Measurements from ENCODE around the gene RETREG3.
"Not testable (repeated sequence)": the region's sequence is repeated elsewhere in the genome, so short reads cannot be mapped to it uniquely, and the experiment has no call there.

Gene RETREG3

DNA sequence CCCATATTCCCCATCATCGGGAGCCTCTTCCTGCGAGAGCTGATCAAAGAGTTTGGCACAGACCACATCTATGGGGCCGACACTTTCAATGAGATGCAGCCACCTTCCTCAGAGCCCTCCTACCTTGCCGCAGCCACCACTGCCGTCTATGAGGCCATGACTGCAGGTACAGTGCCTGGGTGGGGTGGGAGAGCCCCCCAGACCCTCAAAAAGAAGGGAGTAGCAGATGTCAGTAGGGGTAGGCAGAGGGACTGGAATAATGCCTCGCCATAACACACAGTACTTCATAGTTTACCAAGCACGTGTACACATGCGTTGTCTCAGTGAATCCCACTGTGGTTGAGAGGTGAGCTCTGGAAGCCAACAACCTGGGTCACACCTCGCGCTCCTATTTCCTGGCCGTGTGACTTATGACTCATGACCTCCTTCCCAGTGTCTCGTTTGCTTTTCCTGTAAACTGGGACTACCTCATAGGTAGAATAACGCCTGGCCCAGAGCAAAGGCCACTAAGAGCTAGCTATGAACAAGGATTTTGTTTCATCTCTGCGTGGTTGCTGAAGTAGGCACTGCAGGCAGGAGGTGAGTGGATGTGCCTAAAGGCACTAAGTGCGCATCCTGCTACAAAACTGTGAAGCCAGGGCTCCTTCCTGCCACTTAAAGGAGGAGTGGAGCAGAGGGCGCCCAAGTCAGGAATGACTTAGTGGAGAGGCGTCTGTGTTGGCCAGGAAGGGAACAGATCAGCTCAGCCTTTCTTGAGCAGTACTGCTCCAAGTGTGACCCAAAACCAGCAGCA, 67.9 kb downstream of the RETREG3 start:
- no peak overlapping the region for H3K4me3 ChIP-seq (ENCODE audit: low read depth, low read length)
- TF ChIP-seq CTCF (conservative IDR thresholded peaks at IDR 0.05; ENCODE audit: low read depth, low read length), result no peak
- no peak for DNase-seq (ENCODE audit: low read depth)

DNA sequence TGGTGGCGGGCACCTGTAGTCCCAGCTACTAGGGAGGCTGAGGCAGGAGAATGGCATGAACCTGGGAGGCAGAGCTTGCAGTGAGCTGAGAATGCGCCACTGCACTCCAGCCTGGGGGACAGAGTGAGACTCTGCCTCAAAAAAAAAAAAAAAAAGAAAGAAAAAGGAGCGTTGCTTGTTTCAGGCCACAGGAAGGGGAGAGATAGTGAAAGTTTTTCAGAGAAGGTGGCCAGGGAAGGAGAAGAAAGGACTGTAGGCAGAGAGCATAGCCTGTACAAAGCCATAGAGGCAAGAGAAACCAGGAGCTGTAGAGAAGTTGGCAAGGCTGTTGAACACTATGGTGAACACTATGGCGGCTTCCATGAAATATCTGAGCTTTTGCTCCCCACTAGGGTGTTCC, 68.6 kb downstream of the RETREG3 start:
- not testable (repeated sequence) for H3K4me3 ChIP-seq (ENCODE audit: low read depth, low read length); DNase-seq (ENCODE audit: low read depth)

GRCh38 chr17:42538482-42538881, 70.7 kb downstream of the RETREG3 start:
- no peak for TF ChIP-seq CTCF (conservative IDR thresholded peaks at IDR 0.05; ENCODE audit: low read depth, low read length)
- DNase-seq (ENCODE audit: low read depth), result no peak
- no peak overlapping the region for H3K4me3 ChIP-seq (ENCODE audit: low read depth, low read length)

DNA sequence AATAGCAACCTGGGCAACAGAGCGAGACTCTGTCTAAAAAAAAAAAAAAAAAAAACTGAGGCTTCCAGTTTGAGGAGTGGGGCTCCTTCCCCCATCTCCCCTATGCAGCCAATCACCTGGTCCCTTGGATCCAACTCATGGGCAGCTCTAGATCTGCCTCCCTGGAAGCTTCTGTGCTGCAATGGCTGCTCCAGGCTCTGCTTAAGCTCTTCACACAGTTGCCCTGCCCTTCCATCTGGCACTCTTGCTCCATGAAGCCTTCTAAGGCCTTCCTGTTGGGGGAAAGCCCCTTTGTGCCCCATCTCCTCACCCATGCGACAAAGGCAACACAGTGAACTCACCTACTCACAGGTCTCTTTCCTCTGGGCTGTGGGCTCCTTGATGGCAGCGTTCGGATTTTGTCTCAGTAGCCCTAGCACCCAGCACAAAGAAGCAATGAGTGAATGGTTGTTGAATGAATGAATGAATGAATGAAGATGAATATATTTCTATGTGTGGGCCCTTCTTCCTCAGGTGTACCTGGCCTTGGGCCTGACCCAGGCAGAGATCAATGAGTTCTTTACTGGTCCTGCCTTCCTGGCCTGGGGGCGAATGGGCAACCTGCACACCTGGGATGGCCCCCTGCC, 71.2 kb downstream of the RETREG3 start:
- no peak for DNase-seq (ENCODE audit: low read depth)
- H3K4me3 ChIP-seq (ENCODE audit: low read depth, low read length), result no peak overlapping the region
- TF ChIP-seq CTCF (conservative IDR thresholded peaks at IDR 0.05; ENCODE audit: low read depth, low read length), result no peak

GRCh38 chr17:42537156-42537805, 71.9 kb downstream of the RETREG3 start:
- H3K4me3 ChIP-seq (ENCODE audit: low read depth, low read length), result peak overlapping the region; percentile 76
- no peak for TF ChIP-seq CTCF (conservative IDR thresholded peaks at IDR 0.05; ENCODE audit: low read depth, low read length)
- DNase-seq (ENCODE audit: low read depth), result no peak

DNA sequence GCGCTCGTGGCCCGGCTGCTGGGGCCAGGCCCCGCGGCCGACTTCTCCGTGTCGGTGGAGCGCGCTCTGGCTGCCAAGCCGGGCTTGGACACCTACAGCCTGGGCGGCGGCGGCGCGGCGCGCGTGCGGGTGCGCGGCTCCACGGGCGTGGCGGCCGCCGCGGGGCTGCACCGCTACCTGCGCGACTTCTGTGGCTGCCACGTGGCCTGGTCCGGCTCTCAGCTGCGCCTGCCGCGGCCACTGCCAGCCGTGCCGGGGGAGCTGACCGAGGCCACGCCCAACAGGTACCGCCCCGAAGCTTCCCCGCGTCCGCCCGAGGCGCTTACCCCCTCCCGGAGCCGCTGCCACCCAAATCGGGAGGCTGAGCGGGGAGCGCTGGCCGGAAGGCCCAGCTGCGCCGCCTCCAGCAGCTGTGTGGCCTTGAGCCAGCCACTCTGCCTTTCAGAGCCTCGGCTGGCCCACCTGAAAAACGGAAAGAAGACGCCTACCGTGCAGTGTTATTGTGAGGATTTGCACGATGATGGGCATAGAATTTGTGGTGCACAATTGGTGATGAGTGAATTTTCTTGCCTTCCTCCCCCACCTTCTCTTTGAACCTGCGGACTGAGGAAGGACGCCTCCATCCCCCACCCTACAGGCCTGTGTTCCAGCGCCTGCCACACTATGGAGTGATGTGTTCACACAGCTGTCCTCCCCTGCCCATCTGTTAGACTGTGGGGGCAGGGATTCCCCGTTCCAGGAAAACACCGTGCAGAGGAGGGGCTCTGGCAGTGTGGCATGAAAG, 72.6 kb downstream of the RETREG3 start:
- DNase-seq (ENCODE audit: low read depth), result peak; percentile 79
- H3K4me3 ChIP-seq (ENCODE audit: low read depth, low read length), result peak overlapping the region; percentile 76
- no peak for TF ChIP-seq CTCF (conservative IDR thresholded peaks at IDR 0.05; ENCODE audit: low read depth, low read length)

DNA sequence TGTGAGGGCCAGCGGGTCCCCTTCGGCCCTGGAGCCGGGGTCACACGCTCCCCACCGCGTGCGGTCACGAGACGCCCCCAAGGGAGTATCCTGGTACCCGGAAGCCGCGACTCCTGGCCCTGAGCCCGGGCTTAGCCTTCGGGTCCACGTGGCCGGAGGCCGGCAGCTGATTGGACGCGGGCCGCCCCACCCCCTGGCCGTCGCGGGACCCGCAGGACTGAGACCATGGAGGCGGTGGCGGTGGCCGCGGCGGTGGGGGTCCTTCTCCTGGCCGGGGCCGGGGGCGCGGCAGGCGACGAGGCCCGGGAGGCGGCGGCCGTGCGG, 73.2 kb downstream of the RETREG3 start, which contains the start of gene NAGLU:
TSS of gene NAGLU (plus strand) at position 194 of the 324 bp plus-strand sequence. CDS start at position 226, 32 bp downstream.
- H3K4me3 ChIP-seq (ENCODE audit: low read depth, low read length), result peak within 1 kb of the TSS; percentile 76
- TF ChIP-seq CTCF (conservative IDR thresholded peaks at IDR 0.05; ENCODE audit: low read depth, low read length), result no peak
- DNase-seq (ENCODE audit: low read depth), result peak; percentile 86
